Bronchial epithelial cell (primary cell): ENCODE results near the gene DDIT4L. TPM values are rescaled to one million over a fixed set of nuclear protein-coding genes. Genes with fewer than 3 reads are reported as not detected.

Experiments used
- DNase-seq: peaks from one replicate; pipeline ENCODE4 v3.0.0-alpha.2; 2010; ENCODE audit warnings: low read depth
- FAIRE-seq: peaks from 2 replicates; lab custom pipeline; 2011; peaks lifted over from hg19 to GRCh38; lab: Jason Lieb, UNC
- H3K27me3 ChIP-seq: 2 replicates; pipeline ENCODE4 v1.5.1; 2011; ENCODE audit warnings: low read length; ENCODE audit not compliant: control insufficient read depth, insufficient read depth
- H3K36me3 ChIP-seq: 2 replicates; pipeline ENCODE4 v1.5.1; 2011; ENCODE audit warnings: low read length; ENCODE audit not compliant: control insufficient read depth, insufficient read depth
- H3K4me3 ChIP-seq: 2 replicates; pipeline ENCODE4 v1.5.1; 2011; ENCODE audit warnings: mild to moderate bottlenecking, low read depth, low read length, control low read depth
- CTCF ChIP-seq: IDR thresholded peaks from 2 replicates; pipeline ENCODE4 v1.5.1; 2011; ENCODE audit warnings: mild to moderate bottlenecking, moderate library complexity, low read length, control low read depth, inconsistent platforms; ENCODE audit not compliant: insufficient read depth, severe bottlenecking
- total RNA-seq: library from RNA; depleted of rRNA; stranded (reverse); fragments of >200 nt; gene quantifications from 2 replicates; pipeline ENCODE4 v1.2.1, GENCODE V29; 2014

The DDIT4L gene
- total RNA-seq, 1 donor from 2014 or later, result 0.26 TPM

GRCh38 chr4:100165809-100166208 is 24.5 kb downstream of the DDIT4L start:
- no peaks in the 10 kb centered on the region for H3K27me3 ChIP-seq
- no peak for FAIRE-seq
- TF ChIP-seq CTCF, result no peak
- DNase-seq, result no peak
- H3K4me3 ChIP-seq, result no peak overlapping the region
- no peaks in the 10 kb centered on the region for H3K36me3 ChIP-seq

GRCh38 chr4:100164808-100165760 is 25.2 kb downstream of the DDIT4L start:
- no peaks in the 10 kb centered on the region for H3K36me3 ChIP-seq
- FAIRE-seq, result no peak
- no peak for TF ChIP-seq CTCF
- no peak for DNase-seq
- no peaks in the 10 kb centered on the region for H3K27me3 ChIP-seq
- H3K4me3 ChIP-seq, result no peak overlapping the region

- FAIRE-seq, result no peak
- Histone ChIP-seq H3K27me3 (no peaks in the 10 kb centered on the region), H3K4me3 (no peak overlapping the region), H3K36me3 (no peaks in the 10 kb centered on the region)
- DNase-seq, result no peak
- TF ChIP-seq CTCF, result no peak
Observed at GRCh38 chr4:100162027-100162685, 28.1 kb downstream of the DDIT4L start.

- Histone ChIP-seq H3K4me3 (no peak overlapping the region), H3K36me3 (no peaks in the 10 kb centered on the region), H3K27me3 (peaks cover 2% of the 10 kb centered on the region)
- TF ChIP-seq CTCF, result no peak
- DNase-seq, result no peak
- peak; percentile 7 for FAIRE-seq
Observed at GRCh38 chr4:100149190-100149589, 41.1 kb downstream of the DDIT4L start.

- no peaks in the 10 kb centered on the region for H3K36me3 ChIP-seq
- peaks cover 2% of the 10 kb centered on the region for H3K27me3 ChIP-seq
- no peak for TF ChIP-seq CTCF
- DNase-seq (no peak), FAIRE-seq (no peak)
- no peak overlapping the region for H3K4me3 ChIP-seq
Observed at GRCh38 chr4:100147684-100148083, 42.6 kb downstream of the DDIT4L start.
